ENCODE data around the gene TMEM259. TPM values are rescaled to one million over a fixed set of nuclear protein-coding genes. Genes with fewer than 3 reads are reported as not detected.

TMEM259 gene
- total and polyA plus RNA-seq, 2 of the 8 experiments (the other 6 are each of a cell fraction or from before 2014, with no cell fraction given): 140 to 243 TPM

GRCh38 chr19:993831-994393 lies 27.0 kb downstream of the TMEM259 start:
- H2BK120ac ChIP-seq (replicated peaks; ENCODE audit: low read depth, low read length): no peak overlapping the region
- H3K27ac ChIP-seq (ENCODE audit: low read depth, low read length): no peak overlapping the region
- H3K23me2 ChIP-seq (ENCODE audit: low read depth, low read length): peaks cover 2% of the 10 kb centered on the region; the same call in 1 of the 2 replicates
- H3K27me3 ChIP-seq (replicated peaks in 1 of 4; ENCODE audit: control insufficient read depth in 3 of 4, extremely low read depth in 1 of 4, insufficient read depth in 3 of 4, low read length in 3 of 4): peaks cover 0 to 9% (median 2%) of the 10 kb centered on the region in 4 experiments; a peak in 3 of 7 replicates
- no peak overlapping the region for H2BK12ac ChIP-seq (ENCODE audit: low read depth, low read length)
- CTCF ChIA-PET (ENCODE audit: partially characterized antibody): interaction anchor here (0.6 to 3.4 kb wide), 4 partner anchors 10 to 844 kb away, joined by 3 to 13 read pairs (median 4); no protein-coding TSS in a partner anchor
- no peak overlapping the region for H3K23ac ChIP-seq (ENCODE audit: insufficient read length)
- H3K56ac ChIP-seq (replicated peaks; ENCODE audit: insufficient read length, low read depth, low read length): no peak overlapping the region
- H2BK20ac ChIP-seq (ENCODE audit: low read length): no peak overlapping the region
- POLR2A ChIA-PET (ENCODE audit: partially characterized antibody): interaction anchor here (0.8 to 7.3 kb wide), 3 partner anchors 8 to 66 kb away, joined by 3 to 81 read pairs (median 33); partner anchors contain the start of gene WDR18
- H4K91ac ChIP-seq (replicated peaks; ENCODE audit: insufficient read length, low read length): no peak overlapping the region
- no peak overlapping the region for H3K9ac ChIP-seq (replicated peaks in 1 of 4; ENCODE audit: extremely low read depth in 1 of 4, low read depth in 3 of 4, low read length in 3 of 4)
- H3K36me3 ChIP-seq (ENCODE audit: control insufficient read depth in 2 of 4, insufficient read depth in 4 of 4, low read length in 3 of 4): peaks cover 2 to 28% (median 9%) of the 10 kb centered on the region in 4 experiments; a peak in 5 of 8 replicates
- H3K4me3 ChIP-seq (ENCODE audit: extremely low read depth in 1 of 4, insufficient read depth in 2 of 4, low read depth in 3 of 4, low read length in 4 of 4): no peak overlapping the region
- DNase-seq (ENCODE audit: low read depth in 1 of 2, low spot score in 2 of 2): no peak
- no peak for FAIRE-seq
- H2BK5ac ChIP-seq (ENCODE audit: low read depth, low read length): 0 out of 2 replicates have a peak overlapping the region, but pooled peaks have one; percentile 18
- H3K4me2 ChIP-seq (ENCODE audit: insufficient read depth in 1 of 2, low read depth in 2 of 2, low read length in 2 of 2): no peak overlapping the region
- peaks cover 0 to 7% (median 4%) of the 10 kb centered on the region in 4 experiments; a peak in 3 of 7 replicates for H3K4me1 ChIP-seq (replicated peaks in 1 of 4; ENCODE audit: control insufficient read depth in 3 of 4, insufficient read depth in 4 of 4, low read length in 3 of 4)
- H4K5ac ChIP-seq (ENCODE audit: insufficient read length, low read depth, low read length): no peak overlapping the region
- no peak overlapping the region for H3K14ac ChIP-seq (ENCODE audit: insufficient read length)
- H4K8ac ChIP-seq (ENCODE audit: extremely low read depth, insufficient read depth, low read length): peak overlapping the region; percentile 14
- 96% methylated on average over 32 of the region's 43 CpGs; no CpG with 5 or more reads in 1 of the 2 experiments for WGBS, 2 experiments (ENCODE audit: extremely low coverage in 1 of 2, insufficient coverage in 1 of 2, insufficient read length in 1 of 2, insufficient replicate concordance in 2 of 2, low coverage in 1 of 2, low lambda C conversion rate in 2 of 2, missing lambda C conversion rate in 1 of 2)
- H3K79me2 ChIP-seq (ENCODE audit: control insufficient read depth in 1 of 2, insufficient read depth in 2 of 2, low read length in 2 of 2): no peaks in the 10 kb centered on the region
- H3K18ac ChIP-seq (ENCODE audit: extremely low read depth, low read length): no peak overlapping the region; the same call in 1 of the 2 replicates
- peaks cover 9 to 20% of the 10 kb centered on the region in 2 experiments for H4K20me1 ChIP-seq (replicated peaks in 1 of 2; ENCODE audit: control insufficient read depth in 1 of 2, insufficient read depth in 2 of 2, low read length in 2 of 2)
- no peaks in the 10 kb centered on the region; the same call in 1 of the 2 replicates for H3K79me1 ChIP-seq (ENCODE audit: low read depth, low read length)
- no peak overlapping the region for H2AFZ ChIP-seq (ENCODE audit: low read length)
- H2AK5ac ChIP-seq (ENCODE audit: low read depth, low read length): no peak overlapping the region
- H2BK15ac ChIP-seq (ENCODE audit: low read length): no peak overlapping the region
- H3K9me3 ChIP-seq (ENCODE audit: insufficient read depth in 2 of 2, low read depth in 1 of 2, low read length in 1 of 2): no peaks in the 10 kb centered on the region
- H3K4ac ChIP-seq (replicated peaks; ENCODE audit: insufficient read length, low read depth, low read length): no peak overlapping the region
- TF ChIP-seq KDM5A (IDR thresholded peaks at IDR 0.05; ENCODE audit: low read length) (no peak), TCF12 (IDR thresholded peaks at IDR 0.05; ENCODE audit: low read depth, low read length) (no peak), BRCA1 (IDR thresholded peaks at IDR 0.05; ENCODE audit: low read depth, low read length) (no peak), SAP30 (IDR thresholded peaks at IDR 0.05; ENCODE audit: insufficient read depth, insufficient replicate concordance, low read length) (no peak), SIRT6 (IDR thresholded peaks at IDR 0.05; ENCODE audit: low read length) (no peak), RXRA (IDR thresholded peaks at IDR 0.05; ENCODE audit: insufficient read depth, low read depth, low read length) (no peak), HDAC2 (IDR thresholded peaks at IDR 0.05; ENCODE audit: borderline replicate concordance in 1 of 2, low read depth in 2 of 2, low read length in 2 of 2) (no peak), CTBP2 (IDR thresholded peaks at IDR 0.05; ENCODE audit: borderline replicate concordance, insufficient read depth, insufficient read length, low read length) (no peak), TAF1 (IDR thresholded peaks at IDR 0.05; ENCODE audit: low read depth, low read length) (no peak)

Data from H1 (cell line).